Pancreas (tissue), 10 donors: Measurements from ENCODE around the gene MRPL30. TPM values are rescaled to one million over a fixed set of nuclear protein-coding genes. Genes with fewer than 3 reads are reported as not detected.
"Not testable (repeated sequence)": the region's sequence is repeated elsewhere in the genome, so short reads cannot be mapped to it uniquely, and the experiment has no call there.

Experiments used
- ATAC-seq, 4 donors: fragments of 200-7000 bp; cut with Tn5 transposase; one replicate each; pipeline versions ENCODE4 v1.8.0 to v1.9.1; 2020; ENCODE audit warnings: mild to moderate bottlenecking in 4 of 4, moderate library complexity in 4 of 4
- DNase-seq, 6 donors: peaks; one replicate each; pipeline ENCODE4 v3.0.0-alpha.2; 2020
- FAIRE-seq: peaks from 2 replicates; lab custom pipeline; 2012; peaks lifted over from hg19 to GRCh38; lab: Jason Lieb, UNC
- H3K27ac ChIP-seq, 4 donors: fragments of 200-600 bp; sonication (generic); 1 replicate in 3 of 4; 2 replicates in 1 of 4; pipeline versions ENCODE4 v1.5.0 to v1.8.0; 2020
- H3K27me3 ChIP-seq, 4 donors: fragments of 200-600 bp; one replicate each; pipeline ENCODE4 v1.8.0; 2021
- H3K36me3 ChIP-seq, 3 donors: fragments of 200-600 bp; sonication (generic) in 1 of 3; one replicate each; pipeline versions ENCODE4 v1.5.0 to v1.8.0; 2020 to 2021
- H3K4me1 ChIP-seq, 3 donors: fragments of 200-600 bp; one replicate each; pipeline ENCODE4 v1.8.0; 2021
- H3K4me3 ChIP-seq, 4 donors: fragments of 200-600 bp; sonication (generic) in 2 of 4; one replicate each; pipeline versions ENCODE4 v1.5.0 to v1.8.0; 2020 to 2021
- H3K9me3 ChIP-seq, 4 donors: fragments of 200-600 bp; one replicate each; pipeline ENCODE4 v1.8.0; 2021
- WGBS, 2 donors: extraction: QIAGEN DNeasy Blood & Tissue Kit; methylation state at CpG; one replicate each; pipeline ENCODE4 v1.1.7; 2013; 5-methylcytosine and 5-hydroxymethylcytosine counted together
- intact Hi-C, 3 donors: fragments of 100-400 bp; cut with DNase I; formaldehyde crosslinking; loops; one replicate each; pipeline versions ENCODE4 v1.11.1 to v1.14.2; 2022
- polyA plus RNA-seq, 2 donors: library from polyadenylated mRNA; stranded (reverse); fragments of 200-250 nt; gene quantifications; one replicate each; pipeline ENCODE4 v1.2.3, GENCODE V29; 2013
- total RNA-seq, 6 donors: library from RNA; stranded (reverse); fragmentation: NEBNext Ultra II Directional in 4 of 6; extraction: Animal tissue kit (Norgen Biotek cat#: 25700) in 4 of 6; gene quantifications; one replicate each; pipeline versions ENCODE4 v1.2.1 to v1.2.4, GENCODE V29; 2021 to 2023
- TF ChIP-seq, protein P1 (sequence below), 4 donors: fragments of 200-600 bp; sonication (generic) in 3 of 4; IDR thresholded peaks; one replicate each; pipeline versions ENCODE4 v1.5.0 to v1.8.0; 2021; ENCODE audit warnings: antibody characterized with exemption in 4 of 4
- donor health status: healthy with polysubstance abuse.
- donor health status: DM: no; HTN: no; CAD: no; lungs with moderate emphysema.
- donor health status: DM: no; HTN: no; CAD: no.
- donor health status: control.
- donor health status: control.
- donor health status: Bipolar disorder and iron deficiency.
- donor health status: DM: yes; HTN: yes; CAD: no.
- donor health status: DM: no; HTN: no; CAD: no.
- donor health status: DM: no; HTN: no; CAD: no.
- donor health status: DM: yes; HTN: yes; CAD: no.

The MRPL30 gene
- total RNA-seq (10 to 100 TPM in 5 of 6 donors, 1 to 10 TPM in 1; 8.8 to 14.8 (median 12.2) TPM), polyA plus RNA-seq (10 to 100 TPM in 1 of 2 donors, 1 to 10 TPM in 1; 9.4 to 11.6 TPM)

DNA sequence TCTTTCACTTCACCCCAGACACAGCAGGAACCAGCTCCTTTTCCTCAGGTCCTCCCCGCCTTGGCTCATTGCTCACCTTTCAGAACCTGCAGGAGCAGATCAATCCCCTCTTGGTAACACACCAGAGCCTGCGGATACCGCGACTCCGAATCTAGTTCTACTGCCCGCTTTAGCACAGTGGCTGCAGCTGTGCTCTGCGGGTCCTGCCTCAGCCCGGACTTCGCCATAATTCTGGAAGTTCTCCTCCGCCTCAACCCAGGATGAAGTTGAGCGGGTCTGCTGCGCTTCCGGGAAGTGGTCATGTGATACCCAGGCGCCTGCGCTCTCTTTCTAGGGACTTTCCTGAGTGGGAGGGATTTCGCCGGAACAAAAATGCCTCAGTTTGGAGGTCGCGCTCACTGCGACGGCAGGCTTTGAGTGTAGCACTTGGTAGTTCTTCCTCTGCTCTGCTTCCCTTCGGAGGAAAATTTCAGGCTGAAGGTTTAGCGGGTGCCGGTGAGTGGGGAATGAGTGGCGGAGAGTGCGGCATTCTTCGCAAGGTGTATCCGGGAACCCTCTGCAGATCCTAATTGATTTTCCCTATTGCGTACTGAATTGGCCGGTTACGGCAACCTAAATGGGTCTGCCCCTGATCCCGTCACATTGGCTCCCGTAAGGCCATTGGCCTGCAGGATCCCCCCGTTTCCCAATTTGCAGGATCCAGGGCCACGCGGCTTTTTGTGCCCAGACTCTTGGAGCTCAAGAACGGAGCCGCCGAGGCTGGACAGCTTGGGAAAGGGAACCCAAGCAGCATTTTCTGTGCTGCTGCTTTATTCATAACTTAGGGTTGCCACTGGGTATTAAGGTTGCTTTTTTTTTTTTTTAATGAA, at the start of gene MRPL30, which contains the start of gene MITD1:
MRPL30 (plus strand) TSS at position 430 of the 869 bp plus-strand sequence. CDS start 5,020 bp downstream, outside the sequence.
MITD1 (minus strand) TSS at position 304 of the 869 bp plus-strand sequence; CDS start at position 227, 77 bp downstream.
- Histone ChIP-seq H3K27ac (peak within 1 kb of the TSS in 3 of 4 donors; percentile 24 to 80 (median 65)), H3K27me3 (no peaks in the 10 kb centered on the region), H3K4me1 (peaks cover 4 to 26% (median 11%) of the 10 kb centered on the region in 3 donors), H3K36me3 (no peaks in the 10 kb centered on the region), H3K4me3 (peak within 1 kb of the TSS; percentile 38 to 89 (median 64)), H3K9me3 (no peaks in the 10 kb centered on the region)
- FAIRE-seq (no peak), ATAC-seq (peak; percentile 98 to 100 (median 99)), DNase-seq (peak; percentile 85 to 94 (median 90))
- intact Hi-C loops, result no loop called here
- 0 to 1% methylated on average over 39 of the region's 39 CpGs for WGBS, 2 donors
- TF ChIP-seq, protein P1, sequence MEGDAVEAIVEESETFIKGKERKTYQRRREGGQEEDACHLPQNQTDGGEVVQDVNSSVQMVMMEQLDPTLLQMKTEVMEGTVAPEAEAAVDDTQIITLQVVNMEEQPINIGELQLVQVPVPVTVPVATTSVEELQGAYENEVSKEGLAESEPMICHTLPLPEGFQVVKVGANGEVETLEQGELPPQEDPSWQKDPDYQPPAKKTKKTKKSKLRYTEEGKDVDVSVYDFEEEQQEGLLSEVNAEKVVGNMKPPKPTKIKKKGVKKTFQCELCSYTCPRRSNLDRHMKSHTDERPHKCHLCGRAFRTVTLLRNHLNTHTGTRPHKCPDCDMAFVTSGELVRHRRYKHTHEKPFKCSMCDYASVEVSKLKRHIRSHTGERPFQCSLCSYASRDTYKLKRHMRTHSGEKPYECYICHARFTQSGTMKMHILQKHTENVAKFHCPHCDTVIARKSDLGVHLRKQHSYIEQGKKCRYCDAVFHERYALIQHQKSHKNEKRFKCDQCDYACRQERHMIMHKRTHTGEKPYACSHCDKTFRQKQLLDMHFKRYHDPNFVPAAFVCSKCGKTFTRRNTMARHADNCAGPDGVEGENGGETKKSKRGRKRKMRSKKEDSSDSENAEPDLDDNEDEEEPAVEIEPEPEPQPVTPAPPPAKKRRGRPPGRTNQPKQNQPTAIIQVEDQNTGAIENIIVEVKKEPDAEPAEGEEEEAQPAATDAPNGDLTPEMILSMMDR (IDR thresholded peaks at IDR 0.05), result no peak

DNA sequence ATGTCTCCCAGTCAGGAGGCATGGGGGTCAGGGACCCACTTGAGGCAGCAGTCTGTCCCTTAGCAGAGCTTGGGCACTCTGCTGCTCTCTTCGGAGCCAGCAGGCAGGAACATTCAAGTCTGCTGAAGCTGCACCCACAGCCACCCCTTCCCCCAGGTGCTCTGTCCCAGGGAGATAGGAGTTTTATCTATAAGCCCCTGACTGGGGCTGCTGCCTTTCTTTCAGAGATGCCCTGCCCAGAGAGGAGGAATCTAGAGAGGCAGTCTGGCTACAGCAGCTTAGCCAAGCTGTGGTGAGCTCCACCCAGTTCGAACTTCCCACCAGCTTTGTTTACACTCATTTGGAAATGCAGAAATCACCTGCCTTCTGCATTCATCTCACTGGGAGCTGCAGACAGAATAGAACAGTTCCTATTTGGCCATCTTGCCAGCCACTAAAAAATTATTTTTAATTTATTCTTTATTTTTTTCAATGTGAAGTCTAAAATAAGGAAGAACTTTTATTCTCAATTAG, 45.9 kb upstream of the MRPL30 start:
- WGBS, 2 donors, result 89 to 92% methylated on average over 2 of the region's 2 CpGs
- FAIRE-seq, H3K4me1 ChIP-seq, ATAC-seq, H3K27ac ChIP-seq, H3K4me3 ChIP-seq, H3K27me3 ChIP-seq, DNase-seq, intact Hi-C loops, H3K9me3 ChIP-seq, H3K36me3 ChIP-seq: not testable (repeated sequence)

DNA sequence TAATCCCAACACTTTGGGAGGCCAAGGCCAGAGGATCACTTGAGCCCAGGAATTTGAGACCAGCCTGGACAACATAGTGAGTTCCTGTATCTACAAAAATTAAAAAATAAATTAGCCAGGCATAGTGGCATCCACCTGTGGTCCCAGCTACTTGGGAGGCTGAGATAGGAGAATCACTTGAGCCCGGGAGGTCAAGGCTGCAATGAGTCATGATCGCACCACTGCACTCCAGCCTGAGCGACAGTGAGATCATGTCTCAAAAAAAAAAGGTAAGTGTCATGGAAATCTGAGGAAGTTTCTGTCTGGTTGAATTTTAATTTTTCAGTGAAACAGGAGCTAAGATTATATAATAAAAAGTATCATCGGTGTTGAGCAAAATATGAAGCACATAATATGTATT, 42.0 kb upstream of the MRPL30 start:
- TF ChIP-seq, protein P1 (IDR thresholded peaks at IDR 0.05), result no peak
- DNase-seq (no peak), FAIRE-seq (no peak), ATAC-seq (no peak)
- Histone ChIP-seq H3K27ac (no peak overlapping the region), H3K36me3 (no peaks in the 10 kb centered on the region), H3K9me3 (no peaks in the 10 kb centered on the region), H3K4me3 (no peak overlapping the region), H3K27me3 (no peaks in the 10 kb centered on the region), H3K4me1 (peaks cover 0 to 15% (median 6%) of the 10 kb centered on the region in 3 donors)
- 89 to 91% methylated on average over 4 of the region's 4 CpGs for WGBS, 2 donors
- intact Hi-C loops, result no loop called here

DNA sequence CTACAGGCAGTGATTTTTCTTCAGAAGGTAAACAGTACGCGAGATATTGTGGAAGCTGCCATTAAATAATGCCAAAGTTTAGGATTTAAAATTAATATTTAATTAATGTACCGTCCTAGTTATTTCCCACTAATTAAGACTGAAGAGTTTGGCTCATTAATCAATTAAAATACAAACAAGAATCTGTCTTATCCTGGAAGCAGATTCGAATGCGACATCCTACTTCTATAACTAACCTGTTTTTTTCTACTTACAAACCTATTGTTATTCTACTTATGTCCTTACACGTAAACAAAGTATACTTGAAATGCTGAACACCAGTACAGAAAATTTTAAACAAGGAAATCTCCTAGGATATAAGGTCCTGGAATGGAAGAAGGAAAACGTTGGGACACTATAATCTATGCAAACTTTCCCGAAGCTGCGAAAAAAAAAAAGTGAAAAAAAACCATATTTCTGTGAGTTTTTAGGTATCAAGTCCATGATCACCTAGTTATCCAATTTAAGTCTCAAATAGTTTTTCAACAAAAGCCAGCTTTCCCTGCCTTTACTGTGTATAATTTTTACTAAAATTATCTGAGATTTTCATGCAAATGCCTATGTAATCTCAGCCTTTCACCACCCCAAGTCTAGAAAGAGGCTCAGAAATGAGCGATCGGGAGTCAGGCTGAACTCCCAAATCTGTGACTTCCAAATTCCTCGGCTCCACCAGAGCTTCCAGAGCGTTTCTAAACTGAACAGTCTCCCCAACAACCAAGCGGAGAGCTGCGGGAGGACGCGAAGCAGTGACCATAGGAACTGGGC, 40.7 kb upstream of the MRPL30 start:
- no peak for DNase-seq
- Histone ChIP-seq H3K9me3 (no peaks in the 10 kb centered on the region), H3K4me3 (peak overlapping the region; percentile 68 to 96 (median 84)), H3K27ac (peak overlapping the region; percentile 83 to 94 (median 88)), H3K27me3 (no peaks in the 10 kb centered on the region), H3K36me3 (no peaks in the 10 kb centered on the region), H3K4me1 (peaks cover 0 to 15% (median 6%) of the 10 kb centered on the region in 3 donors)
- TF ChIP-seq, protein P1 (IDR thresholded peaks at IDR 0.05), result no peak
- ATAC-seq, result no peak
- intact Hi-C loops, result no loop called here
- no peak for FAIRE-seq
- 5 to 6% methylated on average over 17 of the region's 17 CpGs for WGBS, 2 donors

- peak overlapping the region; percentile 83 to 94 (median 88) for H3K27ac ChIP-seq
- 0% methylated on average over 18 to 21 of the region's 21 CpGs for WGBS, 2 donors
Measured at GRCh38 chr2:99140860-99141109, 40.2 kb upstream of the MRPL30 start.

More at GRCh38 chr2:99140860-99141109, 40.2 kb upstream of the MRPL30 start:
- FAIRE-seq, result no peak
- no peaks in the 10 kb centered on the region for H3K9me3 ChIP-seq
- no peak for DNase-seq
- peaks cover 0 to 15% (median 6%) of the 10 kb centered on the region in 3 donors for H3K4me1 ChIP-seq
- intact Hi-C loops, result no loop called here
- TF ChIP-seq, protein P1 (IDR thresholded peaks at IDR 0.05), result no peak
- ATAC-seq, result peak; percentile 52 to 61 (median 55)
- no peaks in the 10 kb centered on the region for H3K27me3 ChIP-seq
- no peaks in the 10 kb centered on the region for H3K36me3 ChIP-seq
- peak overlapping the region; percentile 68 to 96 (median 84) for H3K4me3 ChIP-seq
